ENCODE results near the gene ZDHHC18. TPM values are rescaled to one million over a fixed set of nuclear protein-coding genes. Genes with fewer than 3 reads are reported as not detected.

ZDHHC18 gene
- total RNA-seq, 6 experiments from 2014 or later, result 19.2 to 31.6 (median 23.8) TPM

GRCh38 chr1:26786437-26787380, 39.8 kb upstream of the ZDHHC18 start:
- DNase-seq, result peak; percentile 84
- Mint-ChIP-seq H3K9me3 (no peaks in the 10 kb centered on the region), H3K27me3 (ENCODE audit: insufficient read depth) (peaks cover 11% of the 10 kb centered on the region), H3K4me1 (ENCODE audit: low read depth) (peaks cover 84% of the 10 kb centered on the region), H3K4me3 (peak overlapping the region; percentile 95), H3K36me3 (ENCODE audit: low read depth) (peaks cover 25% of the 10 kb centered on the region), H3K27ac (peak overlapping the region; percentile 100)
- no peak for TF ChIP-seq CTCF (IDR thresholded peaks at IDR 0.05)

- Mint-ChIP-seq H3K4me3 (peak overlapping the region; percentile 95), H3K4me1 (ENCODE audit: low read depth) (peaks cover 77% of the 10 kb centered on the region)
- DNase-seq, result peak; percentile 55
Measured at GRCh38 chr1:26787381-26787705, 39.1 kb upstream of the ZDHHC18 start.

GRCh38 chr1:26787706-26788514, 38.6 kb upstream of the ZDHHC18 start, which contains the start of gene PIGV:
TSS of gene PIGV (plus strand) at chr1:26787950. CDS start at chr1:26790816, 2,866 bp downstream.
- TF ChIP-seq CTCF (IDR thresholded peaks at IDR 0.05), result peak; percentile 13; the same call in 1 of the 2 replicates
- Mint-ChIP-seq H3K27me3 (ENCODE audit: insufficient read depth) (peaks cover 11% of the 10 kb centered on the region), H3K36me3 (ENCODE audit: low read depth) (peaks cover 15% of the 10 kb centered on the region), H3K27ac (peak within 1 kb of the TSS; percentile 100), H3K9me3 (no peaks in the 10 kb centered on the region), H3K4me3 (peak within 1 kb of the TSS; percentile 95), H3K4me1 (ENCODE audit: low read depth) (peaks cover 72% of the 10 kb centered on the region)
- peak; percentile 70 for DNase-seq

More at GRCh38 chr1:26787381-26787705, 39.1 kb upstream of the ZDHHC18 start:
- no peak for TF ChIP-seq CTCF (IDR thresholded peaks at IDR 0.05)
- Mint-ChIP-seq H3K36me3 (ENCODE audit: low read depth) (peaks cover 21% of the 10 kb centered on the region), H3K27ac (peak overlapping the region; percentile 100), H3K27me3 (ENCODE audit: insufficient read depth) (peaks cover 11% of the 10 kb centered on the region), H3K9me3 (no peaks in the 10 kb centered on the region)

GRCh38 chr1:26788515-26788785, 38.0 kb upstream of the ZDHHC18 start:
- Mint-ChIP-seq H3K36me3 (ENCODE audit: low read depth) (0 out of 2 replicates have a peak, but pooled peaks cover 10% of the 10 kb centered on the region), H3K9me3 (no peaks in the 10 kb centered on the region), H3K27ac (peak overlapping the region; percentile 100), H3K4me1 (ENCODE audit: low read depth) (peaks cover 66% of the 10 kb centered on the region), H3K27me3 (ENCODE audit: insufficient read depth) (peaks cover 11% of the 10 kb centered on the region), H3K4me3 (peak overlapping the region; percentile 95)
- no peak for DNase-seq
- no peak for TF ChIP-seq CTCF (IDR thresholded peaks at IDR 0.05)

- peak; percentile 85 for DNase-seq
- H3K27ac Mint-ChIP-seq, result peak overlapping the region; percentile 100
- H3K4me3 Mint-ChIP-seq, result peak overlapping the region; percentile 95
- peaks cover 61% of the 10 kb centered on the region for H3K4me1 Mint-ChIP-seq (ENCODE audit: low read depth)
- H3K36me3 Mint-ChIP-seq (ENCODE audit: low read depth), result peaks cover 6% of the 10 kb centered on the region; the same call in 1 of the 2 replicates
- H3K27me3 Mint-ChIP-seq (ENCODE audit: insufficient read depth), result peaks cover 11% of the 10 kb centered on the region
- no peaks in the 10 kb centered on the region for H3K9me3 Mint-ChIP-seq
- peak; percentile 97 for TF ChIP-seq CTCF (IDR thresholded peaks at IDR 0.05)
Measured at GRCh38 chr1:26788836-26789611, 37.5 kb upstream of the ZDHHC18 start.
